K562 (cell line): ENCODE results near the gene C3. TPM values are rescaled to one million over a fixed set of nuclear protein-coding genes. Genes with fewer than 3 reads are reported as not detected.

Experiments used
- ATF1 ChIP-seq, 2 experiments: fragments of 450-650 bp in 1 of 2; IDR thresholded peaks; 2 replicates each; pipeline ENCODE4 v1.6.1; 2016; ENCODE audit warnings: missing compliant biosample characterization in 1 of 2, missing genetic modification characterization in 1 of 2
- CBFA2T3 ChIP-seq: fragments of 450-650 bp; IDR thresholded peaks from 2 replicates; pipeline ENCODE4 v1.6.1; 2017
- CREM ChIP-seq: IDR thresholded peaks from 2 replicates; pipeline ENCODE4 v1.6.1; 2014; ENCODE audit warnings: antibody characterized with exemption, low read depth
- DPF2 ChIP-seq: fragments of 450-650 bp; IDR thresholded peaks from 2 replicates; pipeline ENCODE4 v1.6.1; 2016
- EGR1 ChIP-seq: fragments of 450-650 bp; conservative IDR thresholded peaks from 2 replicates; pipeline ENCODE4 v1.6.1; 2017; ENCODE audit warnings: mild to moderate bottlenecking
- ELK1 ChIP-seq: sonication (generic); formaldehyde crosslinking; IDR thresholded peaks from 2 replicates; pipeline ENCODE4 v1.8.1; 2022; ENCODE audit warnings: missing genetic modification reagents
- ERF ChIP-seq: fragments of 450-650 bp; formaldehyde crosslinking; IDR thresholded peaks from 2 replicates; pipeline ENCODE4 v1.4.0; 2020; ENCODE audit warnings: mild to moderate bottlenecking, mixed read lengths
- FOXA3 ChIP-seq, 2 experiments: fragments of 450-650 bp in 1 of 2; sonication (generic) in 1 of 2; formaldehyde crosslinking; IDR thresholded peaks in 1 of 2; conservative IDR thresholded peaks in 1 of 2; 2 replicates each; pipeline versions ENCODE4 v1.4.0 to v1.8.0; 2020 to 2022; ENCODE audit warnings: mild to moderate bottlenecking in 2 of 2, missing genetic modification reagents in 1 of 2
- HMGN3 ChIP-seq: IDR thresholded peaks from 2 replicates; pipeline ENCODE4 v1.6.1; 2011; ENCODE audit warnings: borderline replicate concordance, low read depth, mild to moderate bottlenecking, mixed read lengths, low read length; ENCODE audit not compliant: insufficient read length; ENCODE audit errors: extremely low read depth
- MAZ ChIP-seq, 2 experiments: fragments of 450-650 bp in 1 of 2; sonication (generic) in 1 of 2; formaldehyde crosslinking; IDR thresholded peaks in 1 of 2; conservative IDR thresholded peaks in 1 of 2; 2 replicates each; pipeline versions ENCODE4 v1.4.0 to v1.5.0; 2020; ENCODE audit warnings: mild to moderate bottlenecking in 1 of 2, missing genetic modification reagents in 1 of 2
- MCM2 ChIP-seq: fragments of 450-650 bp; IDR thresholded peaks from 2 replicates; pipeline ENCODE4 v1.6.1; 2017; ENCODE audit warnings: low read depth, mild to moderate bottlenecking
- PHF20 ChIP-seq: fragments of 450-650 bp; IDR thresholded peaks from 2 replicates; pipeline ENCODE4 v1.6.1; 2018; ENCODE audit not compliant: partially characterized antibody
- PHF8 ChIP-seq: fragments of 200-600 bp; sonication (generic); IDR thresholded peaks from 2 replicates; pipeline ENCODE4 v1.6.1; 2012; ENCODE audit warnings: mixed run types, mild to moderate bottlenecking, inconsistent platforms, low read length, moderate library complexity, borderline replicate concordance
- PYGO2 ChIP-seq: fragments of 450-650 bp; IDR thresholded peaks from 2 replicates; pipeline ENCODE4 v1.6.1; 2016; ENCODE audit warnings: mild to moderate bottlenecking, missing genetic modification characterization, moderate library complexity, missing compliant biosample characterization
- RBFOX2 ChIP-seq: fragments of 200-400 bp; formaldehyde crosslinking; IDR thresholded peaks from 2 replicates; pipeline ENCODE4 v1.6.1; 2017; ENCODE audit warnings: low read depth, mild to moderate bottlenecking, low read length, moderate library complexity
- SREBF2 ChIP-seq: sonication (generic); formaldehyde crosslinking; IDR thresholded peaks from 2 replicates; pipeline ENCODE4 v1.4.0; 2020; ENCODE audit warnings: mild to moderate bottlenecking, missing genetic modification reagents
- ZBTB40 ChIP-seq, 2 experiments: fragments of 450-650 bp in 1 of 2; sonication (generic) in 1 of 2; formaldehyde crosslinking in 1 of 2; IDR thresholded peaks; 2 replicates each; pipeline versions ENCODE4 v1.7.1 to v1.9.0; 2016 to 2022; ENCODE audit warnings: inconsistent platforms in 1 of 2, mild to moderate bottlenecking in 1 of 2, missing genetic modification reagents in 1 of 2
- ZNF696 ChIP-seq: fragments of 250-450 bp; sonication (Bioruptor Pico); conservative IDR thresholded peaks from 2 replicates; pipeline ENCODE4 v1.4.0; 2020; ENCODE audit warnings: mild to moderate bottlenecking, moderate library complexity
- polyA plus RNA-seq, 8 experiments: library from polyadenylated mRNA; depleted of rRNA in 4 of 8; stranded (reverse) in 5 of 8; unstranded in 3 of 8; fragments of >200 nt; fragmentation: Nextera tagmentation in 2 of 8; fragmentation: Illumina TruSeq in 1 of 8; extraction: Ambion mirVana in 2 of 8; extraction: Trizol in 1 of 8; gene quantifications; 2 replicates each; pipeline versions ENCODE4 v1.2.1 to v1.2.3, GENCODE V29; 2011 to 2014; ENCODE audit warnings: inconsistent platforms in 1 of 8, missing spikeins in 1 of 8
- total RNA-seq, 7 experiments: library from RNA; depleted of rRNA in 6 of 7; stranded (reverse); fragments of >200 nt in 6 of 7; fragmentation: Illumina TruSeq in 2 of 7; extraction: Trizol in 2 of 7; gene quantifications; 2 replicates each; pipeline versions ENCODE4 v1.2.1 to v1.2.3, GENCODE V29; 2011 to 2021; ENCODE audit warnings: low replicate concordance in 1 of 7

Gene C3
- total and polyA plus RNA-seq, 9 of the 15 experiments (the other 6 are each of a cell fraction or from before 2014, with no cell fraction given): 0.59 to 10.6 (median 2.2) TPM

GRCh38 chr19:6730153-6730804 lies 9.8 kb upstream of the C3 start (continued):
- TF ChIP-seq PHF20: peak; percentile 66
- TF ChIP-seq HMGN3: peak; percentile 37
- no peak for TF ChIP-seq PYGO2
- TF ChIP-seq CREM: peak; percentile 40; the same call in 1 of the 2 replicates
- TF ChIP-seq EGR1: peak; percentile 76
- no peak for TF ChIP-seq ZBTB40 (IDR thresholded peaks at IDR 0.05)
- no peak for TF ChIP-seq ZBTB40 (CRISPR knock-in tag; IDR thresholded peaks at IDR 0.05)
- peak; percentile 35 to 44; a peak in 2 of 4 replicates for TF ChIP-seq FOXA3 (CRISPR knock-in tag; conservative IDR thresholded peaks at IDR 0.05 in 1 of 2, IDR thresholded peaks at IDR 0.05 in 1 of 2)
- no peak for TF ChIP-seq ERF (CRISPR knock-in tag)
- TF ChIP-seq SREBF2: no peak
- no peak for TF ChIP-seq CBFA2T3
- TF ChIP-seq ELK1 (CRISPR knock-in tag): no peak
- peak; percentile 36 for TF ChIP-seq RBFOX2
- peak; percentile 50 to 77 for TF ChIP-seq MAZ (CRISPR knock-in tag; conservative IDR thresholded peaks at IDR 0.05 in 1 of 2, IDR thresholded peaks at IDR 0.05 in 1 of 2)
- peak; percentile 41; the same call in 1 of the 2 replicates for TF ChIP-seq PHF8
- peak; percentile 31; the same call in 1 of the 2 replicates for TF ChIP-seq DPF2
- no peak for TF ChIP-seq MCM2
- TF ChIP-seq ZNF696: no peak
- no peak for TF ChIP-seq ATF1 (CRISPR knock-in tag; IDR thresholded peaks at IDR 0.05)
- 0 out of 2 replicates have a peak, but pooled peaks have one; percentile 17 for TF ChIP-seq ATF1 (tag; IDR thresholded peaks at IDR 0.05)
